SJSA1 (cell line): ENCODE measurements around the gene HEXA. TPM values are rescaled to one million over a fixed set of nuclear protein-coding genes. Genes with fewer than 3 reads are reported as not detected.
A peak's percentile ranks its signal among the peaks of the same experiment; 100 is the strongest.
"Not testable (repeated sequence)": the region's sequence is repeated elsewhere in the genome, so short reads cannot be mapped to it uniquely, and the experiment has no call there.

Source experiments
- DNase-seq, 2 experiments: peaks; one replicate each; pipeline ENCODE4 v3.0.0-alpha.2; 2015 to 2020; ENCODE audit warnings: low spot score in 2 of 2, low read depth in 1 of 2
- H3K27ac ChIP-seq: fragments of 250-450 bp; sonication (Bioruptor Pico); 2 replicates; pipeline ENCODE4 v1.5.1; 2020; ENCODE audit warnings: mild to moderate bottlenecking, moderate library complexity
- H3K27me3 ChIP-seq: fragments of 250-450 bp; sonication (Bioruptor Pico); replicated peaks from 2 replicates; pipeline ENCODE4 v1.5.1; 2020; ENCODE audit warnings: mild to moderate bottlenecking, moderate library complexity
- H3K36me3 ChIP-seq: fragments of 250-450 bp; sonication (Bioruptor Pico); 2 replicates; pipeline ENCODE4 v1.5.1; 2020; ENCODE audit warnings: mild to moderate bottlenecking
- H3K4me1 ChIP-seq: fragments of 250-450 bp; sonication (Bioruptor Pico); replicated peaks from 2 replicates; pipeline ENCODE4 v1.6.1; 2021; ENCODE audit warnings: mild to moderate bottlenecking
- H3K4me3 ChIP-seq: fragments of 250-450 bp; sonication (Bioruptor Pico); 2 replicates; pipeline ENCODE4 v1.5.1; 2020; ENCODE audit warnings: mild to moderate bottlenecking
- H3K9me3 ChIP-seq: fragments of 250-450 bp; sonication (Bioruptor Pico); replicated peaks from 2 replicates; pipeline ENCODE4 v1.5.1; 2020; ENCODE audit warnings: mild to moderate bottlenecking
- total RNA-seq: library from RNA; depleted of rRNA; stranded (reverse); fragments of >200 nt; shearing (Covaris generic); gene quantifications from 2 replicates; pipeline ENCODE4 v1.2.3, GENCODE V29; 2014

The HEXA gene
- total RNA-seq, 1 experiment from 2014 or later = 90.0 TPM

DNA sequence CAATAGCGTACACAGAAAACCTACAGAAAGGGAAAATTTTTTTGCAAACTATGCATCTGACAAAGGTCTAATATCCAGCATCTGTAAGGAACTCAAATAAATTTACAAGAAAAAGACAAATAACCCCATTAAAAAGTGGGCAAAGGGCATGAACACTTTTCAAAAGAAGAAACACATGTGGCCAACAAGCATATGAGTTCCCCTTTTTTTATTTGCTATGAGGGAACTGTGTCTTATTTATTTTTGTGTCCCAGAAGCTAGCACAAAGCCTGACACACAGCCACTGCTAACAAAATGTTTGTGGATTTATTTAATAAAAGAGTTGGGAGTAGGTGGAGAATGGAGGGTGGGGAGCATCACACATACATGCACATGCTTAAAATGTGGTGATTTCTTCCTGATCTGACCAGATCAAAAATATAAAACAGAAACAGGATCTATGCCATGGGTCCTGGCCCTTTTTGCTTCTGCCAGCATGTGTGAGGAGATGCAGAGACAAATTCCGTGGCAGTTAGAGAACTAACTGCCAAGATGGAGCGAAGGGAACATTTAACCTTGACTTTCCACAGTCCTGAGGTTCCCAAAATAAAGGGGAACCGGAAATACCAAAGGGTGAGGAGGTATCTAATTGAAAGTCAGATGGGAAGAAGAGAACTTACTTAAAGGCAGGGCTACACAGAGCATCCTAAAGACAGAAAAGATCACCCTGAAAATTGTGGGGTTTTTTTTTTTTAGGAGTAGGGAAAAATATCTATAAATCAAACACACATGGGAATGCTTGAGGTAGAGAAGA, 22.2 kb upstream of the HEXA start, which contains the start of gene TMEM202:
Gene TMEM202 (plus strand): TSS at position 510 of the 793 bp plus-strand sequence. CDS start 22 bp downstream, at position 532.
- H3K9me3 ChIP-seq = no peaks in the 10 kb centered on the region
- H3K4me3 ChIP-seq = no peak within 1 kb of the TSS
- no peak within 1 kb of the TSS for H3K27ac ChIP-seq
- H3K27me3 ChIP-seq = peaks cover 5% of the 10 kb centered on the region
- H3K36me3 ChIP-seq = no peaks in the 10 kb centered on the region
- H3K4me1 ChIP-seq = no peaks in the 10 kb centered on the region
- DNase-seq = no peak

DNA sequence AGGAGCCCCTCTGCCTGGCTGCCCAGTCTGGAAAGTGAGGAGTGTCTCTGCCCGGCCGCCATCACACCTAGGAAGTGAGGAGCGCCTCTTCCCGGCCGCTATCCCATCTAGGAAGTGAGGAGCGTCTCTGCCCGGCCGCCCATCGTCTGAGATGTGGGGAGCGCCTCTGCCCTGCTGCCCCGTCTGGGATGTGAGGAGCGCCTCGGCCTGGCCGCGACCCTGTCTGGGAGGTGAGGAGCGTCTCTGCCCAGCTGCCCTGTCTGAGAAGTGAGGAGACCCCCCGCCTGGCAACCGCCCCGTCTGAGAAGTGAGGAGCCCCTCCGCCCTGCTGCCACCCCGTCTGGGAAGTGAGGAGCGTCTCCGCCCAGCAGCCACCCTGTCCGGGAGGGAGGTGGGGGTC, 20.5 kb upstream of the HEXA start:
- not testable (repeated sequence) for DNase-seq, H3K9me3 ChIP-seq

DNA sequence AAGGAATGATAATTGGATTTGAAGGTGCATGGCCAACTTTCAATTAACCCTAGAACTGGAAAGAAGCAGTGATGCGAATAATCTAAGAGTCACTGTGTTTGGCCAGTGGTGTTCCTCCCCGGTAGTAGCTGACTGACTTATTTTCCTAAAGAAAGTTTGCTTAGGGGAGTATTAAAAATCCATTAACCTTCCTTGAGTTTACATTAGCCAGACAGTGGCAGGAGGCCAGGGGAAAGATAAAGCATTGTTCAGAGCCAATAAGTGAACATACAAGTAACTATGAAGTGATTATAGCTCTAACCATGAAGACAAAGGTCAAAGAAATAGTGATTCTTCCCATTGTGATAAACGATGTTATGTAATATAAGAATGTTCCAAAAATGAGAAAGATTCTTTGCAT, 13.4 kb upstream of the HEXA start:
- no peaks in the 10 kb centered on the region for H3K9me3 ChIP-seq
- H3K36me3 ChIP-seq = no peaks in the 10 kb centered on the region
- H3K27ac ChIP-seq = no peak overlapping the region
- H3K4me3 ChIP-seq = no peak overlapping the region
- DNase-seq = no peak
- peaks cover 18% of the 10 kb centered on the region for H3K27me3 ChIP-seq
- H3K4me1 ChIP-seq = no peaks in the 10 kb centered on the region

More for the DNA sequence above, 20.5 kb upstream of the HEXA start:
- H3K4me1 ChIP-seq, H3K36me3 ChIP-seq, H3K4me3 ChIP-seq, H3K27me3 ChIP-seq, H3K27ac ChIP-seq: not testable (repeated sequence)

DNA sequence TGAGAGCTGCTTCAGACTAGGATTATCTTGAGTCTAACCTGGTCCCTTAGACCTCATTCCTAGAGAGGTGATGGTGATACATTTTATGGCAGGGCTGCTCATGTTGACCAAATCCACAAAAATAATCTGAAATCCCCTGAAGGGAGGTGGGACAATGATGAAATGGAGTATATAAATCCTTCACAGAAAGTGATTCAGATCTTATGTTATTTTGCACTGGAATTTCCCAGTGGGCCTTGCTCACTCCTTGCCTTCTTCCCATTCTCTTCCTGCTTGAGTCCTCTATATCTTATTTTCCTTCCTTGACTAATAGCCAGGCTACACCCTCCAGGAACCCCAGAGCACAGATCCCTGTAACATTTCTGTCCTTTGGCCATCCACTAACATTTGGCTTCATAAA, 11.9 kb upstream of the HEXA start:
- H3K27me3 ChIP-seq = peaks cover 23% of the 10 kb centered on the region
- H3K4me1 ChIP-seq = no peaks in the 10 kb centered on the region
- DNase-seq = no peak
- no peaks in the 10 kb centered on the region for H3K9me3 ChIP-seq
- H3K27ac ChIP-seq = no peak overlapping the region
- H3K36me3 ChIP-seq = no peaks in the 10 kb centered on the region
- no peak overlapping the region for H3K4me3 ChIP-seq

DNA sequence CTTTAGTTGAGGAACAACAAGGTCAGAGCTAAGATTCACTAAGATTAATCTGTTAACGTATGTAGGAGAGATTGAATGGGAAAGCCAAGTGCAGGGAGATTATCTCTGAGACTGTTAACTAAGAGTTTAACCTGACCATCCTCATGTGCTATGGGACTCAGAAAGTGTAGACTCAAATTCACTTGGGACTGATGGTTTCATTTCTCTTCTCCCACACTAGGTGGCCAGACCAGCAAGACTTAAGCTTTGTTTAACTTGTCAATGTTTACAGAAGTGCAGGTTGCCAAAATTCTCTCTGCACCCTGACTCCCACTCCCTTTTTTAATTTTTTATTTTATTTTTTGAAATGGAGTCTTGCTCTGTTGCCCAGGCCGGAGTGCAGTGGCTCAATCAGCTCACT, 6.3 kb upstream of the HEXA start:
- 0 out of 2 replicates have a peak, but pooled peaks cover 3% of the 10 kb centered on the region for H3K9me3 ChIP-seq
- DNase-seq = no peak
- H3K36me3 ChIP-seq = no peaks in the 10 kb centered on the region
- no peak overlapping the region for H3K4me3 ChIP-seq
- H3K27ac ChIP-seq = no peak overlapping the region
- H3K27me3 ChIP-seq = peaks cover 19% of the 10 kb centered on the region
- no peaks in the 10 kb centered on the region for H3K4me1 ChIP-seq

DNA sequence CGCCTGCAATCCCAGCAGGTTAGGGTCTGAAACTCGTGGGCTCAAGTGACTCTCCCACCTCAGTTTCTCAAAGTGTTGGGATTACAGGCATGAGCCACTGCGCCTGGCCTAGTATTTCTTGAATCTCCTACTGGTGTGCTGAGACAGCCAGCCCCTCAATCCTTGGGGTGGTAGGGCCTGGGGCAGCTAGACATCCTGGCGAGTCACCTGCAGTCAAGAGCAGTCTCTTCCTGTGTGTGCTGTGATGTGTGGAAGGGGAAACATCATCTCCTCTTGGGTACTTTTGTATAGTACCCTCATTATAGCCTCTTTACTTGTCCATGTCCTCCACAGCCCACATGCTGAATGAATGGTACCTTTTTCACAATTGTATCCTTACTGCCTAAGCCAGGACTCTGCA, 4.9 kb upstream of the HEXA start:
- no peak for DNase-seq
- 0 out of 2 replicates have a peak, but pooled peaks cover 3% of the 10 kb centered on the region for H3K9me3 ChIP-seq
- H3K4me1 ChIP-seq = 0 out of 2 replicates have a peak, but pooled peaks cover 3% of the 10 kb centered on the region
- H3K36me3 ChIP-seq = peaks cover 4% of the 10 kb centered on the region
- H3K4me3 ChIP-seq = no peak overlapping the region
- no peak overlapping the region for H3K27ac ChIP-seq
- peaks cover 19% of the 10 kb centered on the region for H3K27me3 ChIP-seq

DNA sequence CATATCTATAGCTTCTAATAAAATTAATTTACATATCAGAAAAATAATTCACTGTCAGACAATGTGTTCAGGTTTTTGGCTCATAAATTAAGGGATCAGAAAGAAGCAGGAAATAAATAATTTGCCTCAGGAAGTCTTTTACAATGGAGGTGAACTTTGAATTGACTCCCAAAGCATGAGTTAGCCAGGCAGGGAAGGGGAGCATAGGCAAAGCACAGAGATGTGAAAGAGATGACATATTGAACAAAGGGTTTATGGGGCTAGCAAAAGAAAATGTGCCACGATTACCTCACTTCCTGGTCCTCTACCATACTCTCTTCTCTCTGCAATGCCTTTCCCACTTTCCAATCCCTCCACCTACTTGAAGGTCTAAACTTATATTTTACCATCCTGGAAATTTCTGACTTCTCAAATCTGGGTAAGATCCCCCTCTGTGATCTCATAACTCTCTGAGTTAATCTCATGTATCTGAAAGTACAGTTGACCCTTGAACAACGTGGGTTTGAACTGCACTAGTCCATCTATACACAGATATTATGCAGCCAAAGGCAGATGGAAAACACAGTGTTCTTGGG, 4.1 kb upstream of the HEXA start:
- DNase-seq = no peak
- peaks cover 14% of the 10 kb centered on the region for H3K27me3 ChIP-seq
- no peak overlapping the region for H3K4me3 ChIP-seq
- peaks cover 7% of the 10 kb centered on the region for H3K4me1 ChIP-seq
- H3K9me3 ChIP-seq = 0 out of 2 replicates have a peak, but pooled peaks cover 3% of the 10 kb centered on the region
- H3K36me3 ChIP-seq = peaks cover 7% of the 10 kb centered on the region
- H3K27ac ChIP-seq = no peak overlapping the region

DNA sequence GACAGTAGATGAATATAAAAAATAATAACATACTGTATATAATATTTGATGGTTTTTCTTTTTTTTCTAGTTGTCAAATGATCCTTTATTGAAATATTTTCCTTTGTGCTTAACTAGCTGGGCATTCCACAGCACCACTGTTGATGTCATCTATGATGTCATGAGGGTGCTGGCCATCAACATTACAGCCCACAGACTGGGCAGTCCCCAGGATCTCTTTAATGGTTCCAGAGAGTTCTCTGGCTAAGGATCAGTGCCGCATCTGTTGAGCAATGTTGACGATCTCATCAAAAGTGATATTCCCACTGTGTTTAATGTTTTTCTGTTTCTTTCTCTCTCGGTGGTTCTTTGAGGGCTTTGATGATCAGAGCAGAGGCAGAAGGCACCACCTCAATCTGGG, 3.3 kb upstream of the HEXA start:
- not testable (repeated sequence) for H3K9me3 ChIP-seq, H3K36me3 ChIP-seq, H3K27ac ChIP-seq, H3K27me3 ChIP-seq, H3K4me3 ChIP-seq, DNase-seq
- H3K4me1 ChIP-seq = peaks cover 11% of the 10 kb centered on the region

DNA sequence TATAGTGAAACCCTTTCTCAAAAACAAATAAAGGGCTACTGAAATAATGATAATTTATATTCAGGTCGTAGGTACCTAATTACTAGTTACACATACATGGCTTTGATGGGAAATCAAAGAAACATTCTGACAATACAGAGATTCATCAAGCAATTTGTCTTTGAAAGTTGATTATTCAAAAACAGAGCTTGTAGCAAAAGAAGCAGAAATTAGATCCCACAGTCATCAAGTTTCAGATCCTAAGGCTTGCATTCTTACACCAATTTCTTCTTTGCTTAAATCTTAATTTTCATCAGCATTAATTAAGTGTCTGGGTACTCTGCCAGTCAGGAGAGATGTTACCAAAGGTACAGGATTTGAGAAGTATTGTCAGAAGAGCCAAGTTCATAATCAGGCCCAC, 1.5 kb upstream of the HEXA start:
- 0 out of 2 replicates have a peak, but pooled peaks cover 4% of the 10 kb centered on the region for H3K27me3 ChIP-seq
- H3K36me3 ChIP-seq = peaks cover 7% of the 10 kb centered on the region
- 0 out of 2 replicates have a peak, but pooled peaks cover 3% of the 10 kb centered on the region for H3K9me3 ChIP-seq
- peaks cover 11% of the 10 kb centered on the region for H3K4me1 ChIP-seq
- no peak for DNase-seq
- no peak overlapping the region for H3K4me3 ChIP-seq
- no peak overlapping the region for H3K27ac ChIP-seq

DNA sequence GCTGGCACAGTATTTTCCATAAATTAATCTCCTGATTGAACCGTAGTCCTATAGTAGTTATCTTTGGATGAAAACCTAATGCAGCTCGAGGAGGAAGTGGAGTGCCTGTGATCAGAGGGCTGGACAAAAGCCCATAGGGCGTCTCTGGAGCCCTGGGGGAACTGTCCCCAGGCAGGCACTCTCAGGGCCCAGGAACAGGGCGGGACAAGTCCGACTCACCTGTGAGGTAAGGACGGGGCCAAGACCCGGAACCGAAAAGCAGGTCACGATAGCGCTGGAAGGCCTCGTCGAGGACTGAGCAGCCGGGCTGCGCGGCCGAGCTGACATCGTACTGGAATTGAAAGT, 341 bp downstream of the HEXA start:
- H3K27ac ChIP-seq = peak overlapping the region; percentile 53
- H3K27me3 ChIP-seq = no peaks in the 10 kb centered on the region
- no peak for DNase-seq

DNA sequence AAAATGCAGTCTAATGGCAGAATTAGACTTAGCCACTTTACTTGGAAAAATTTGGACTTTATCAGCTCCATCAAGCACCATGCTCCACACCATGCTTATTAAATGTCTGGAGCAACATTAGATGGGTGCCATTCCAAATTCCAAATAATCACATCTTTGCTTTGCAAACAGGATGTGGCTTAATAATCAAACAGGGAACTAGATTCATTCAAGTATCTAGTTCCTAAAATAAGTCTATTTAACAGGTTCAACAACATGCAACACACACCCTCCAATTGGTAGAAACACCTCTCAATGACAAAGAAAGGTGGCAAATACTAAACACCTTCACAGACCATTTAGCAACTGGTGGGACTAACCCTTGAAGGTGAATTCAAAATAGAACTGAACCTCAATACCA, 3.5 kb downstream of the HEXA start:
- no peak for DNase-seq
- Histone ChIP-seq H3K4me1 (peaks cover 11% of the 10 kb centered on the region), H3K4me3 (no peak overlapping the region), H3K27me3 (no peaks in the 10 kb centered on the region), H3K36me3 (peaks cover 17% of the 10 kb centered on the region), H3K9me3 (no peaks in the 10 kb centered on the region), H3K27ac (no peak overlapping the region)

More for the DNA sequence above, 341 bp downstream of the HEXA start:
- Histone ChIP-seq H3K36me3 (peaks cover 10% of the 10 kb centered on the region), H3K4me1 (peaks cover 11% of the 10 kb centered on the region), H3K4me3 (peak overlapping the region; percentile 74), H3K9me3 (no peaks in the 10 kb centered on the region)

DNA sequence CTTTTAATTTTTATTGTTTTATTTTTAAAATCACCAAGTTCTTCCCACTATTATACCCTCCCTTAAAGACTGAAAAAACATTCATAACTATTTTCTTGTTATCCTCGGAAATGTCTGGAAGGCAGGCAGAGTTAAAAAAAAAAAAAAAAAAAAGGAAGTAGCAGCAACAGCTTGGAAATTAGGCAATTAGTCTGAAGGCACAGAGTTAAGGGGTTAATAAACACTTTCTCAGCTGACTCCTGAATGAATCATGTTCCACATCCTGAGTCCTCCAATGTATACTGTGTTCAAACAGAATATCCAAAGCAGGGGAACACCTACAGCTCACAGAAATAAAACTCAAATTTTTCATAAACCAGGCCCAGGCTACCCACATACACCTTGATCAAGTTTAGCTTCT, 5.8 kb downstream of the HEXA start:
- Histone ChIP-seq H3K9me3 (no peaks in the 10 kb centered on the region), H3K27me3 (no peaks in the 10 kb centered on the region), H3K36me3 (peaks cover 10% of the 10 kb centered on the region), H3K4me3 (no peak overlapping the region), H3K27ac (no peak overlapping the region), H3K4me1 (peaks cover 5% of the 10 kb centered on the region)
- DNase-seq = no peak

DNA sequence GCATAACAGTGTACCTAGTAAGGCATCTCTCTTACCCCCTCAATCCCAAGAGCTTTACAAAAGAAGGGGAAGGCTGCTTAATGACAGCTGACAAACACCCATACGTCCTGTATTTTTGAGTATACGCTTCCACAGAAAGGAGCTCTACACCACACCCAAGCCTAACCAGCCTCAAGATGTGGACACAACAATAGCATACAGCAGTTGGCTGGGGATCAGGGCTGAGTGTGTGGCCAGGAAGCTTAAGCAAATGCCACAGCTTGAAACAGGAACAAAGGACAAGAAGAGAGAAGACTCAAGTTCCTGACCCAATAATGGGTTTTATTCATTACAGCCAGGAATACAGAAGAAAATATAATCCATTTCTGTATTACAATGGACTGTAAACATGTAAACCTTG, 6.9 kb downstream of the HEXA start:
- Histone ChIP-seq H3K4me3 (no peak overlapping the region), H3K27me3 (no peaks in the 10 kb centered on the region), H3K9me3 (no peaks in the 10 kb centered on the region), H3K4me1 (no peaks in the 10 kb centered on the region), H3K36me3 (peaks cover 10% of the 10 kb centered on the region), H3K27ac (no peak overlapping the region)
- DNase-seq = no peak

DNA sequence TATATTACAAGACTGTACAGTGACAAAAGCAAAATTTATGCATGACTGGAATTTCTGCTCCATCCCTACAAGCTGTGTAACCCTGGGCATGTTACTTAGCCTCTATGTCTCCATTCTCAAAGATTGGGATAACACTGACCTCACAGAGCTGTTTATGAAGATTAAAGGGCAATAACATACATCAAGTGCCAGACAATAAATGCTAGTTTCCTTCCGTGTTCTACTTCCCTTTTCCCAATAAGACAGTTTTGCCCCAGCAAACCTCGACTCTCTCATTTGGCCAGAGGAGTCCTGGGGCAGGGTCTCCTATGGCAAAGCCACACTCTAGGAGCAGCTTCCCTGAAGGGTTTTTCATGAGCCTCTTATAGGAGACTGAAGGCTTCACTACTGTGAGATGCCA, 7.5 kb downstream of the HEXA start:
- no peak overlapping the region for H3K4me3 ChIP-seq
- H3K27ac ChIP-seq = no peak overlapping the region
- no peak for DNase-seq
- peaks cover 10% of the 10 kb centered on the region for H3K36me3 ChIP-seq
- H3K4me1 ChIP-seq = no peaks in the 10 kb centered on the region
- H3K27me3 ChIP-seq = no peaks in the 10 kb centered on the region
- H3K9me3 ChIP-seq = no peaks in the 10 kb centered on the region
